ENCODE measurements around the gene PMS2.

- TF ChIP-seq CTCF (IDR thresholded peaks at IDR 0.05) (no peak), EZH2 (IDR thresholded peaks at IDR 0.05; ENCODE audit: borderline replicate concordance, insufficient read depth, low read depth, low read length, poor library complexity, severe bottlenecking) (no peak)
Measured at GRCh38 chr7:6032641-6033040, 23.8 kb upstream of the PMS2 start.

Data from B cell (primary cell).